Keratinocyte (primary cell): ENCODE data around the gene PRKN. TPM values are rescaled to one million over a fixed set of nuclear protein-coding genes. Genes with fewer than 3 reads are reported as not detected.

ENCODE experiments used
- DNase-seq: peaks from one replicate; pipeline ENCODE4 v3.0.0-alpha.2; 2011; ENCODE audit warnings: low read depth, missing footprints, low spot score
- FAIRE-seq: peaks from 2 replicates; lab custom pipeline; 2011; peaks lifted over from hg19 to GRCh38; lab: Jason Lieb, UNC
- H2AFZ ChIP-seq: 2 replicates; pipeline ENCODE4 v1.6.0; 2012; ENCODE audit warnings: low read length, control low read depth, inconsistent platforms; ENCODE audit not compliant: control insufficient read depth
- H3K27ac ChIP-seq: 2 replicates; pipeline ENCODE4 v1.5.1; 2011; ENCODE audit warnings: low read length; ENCODE audit not compliant: control insufficient read depth, insufficient read depth
- H3K27me3 ChIP-seq: 3 replicates; pipeline ENCODE4 v1.6.0; 2011; ENCODE audit warnings: low read length; ENCODE audit not compliant: control insufficient read depth, insufficient read depth; ENCODE audit errors: extremely low read depth
- H3K36me3 ChIP-seq, 2 experiments: 2 replicates in 1 of 2; 3 replicates in 1 of 2; pipeline ENCODE4 v1.5.1; 2011; ENCODE audit warnings: low read length in 2 of 2, mild to moderate bottlenecking in 1 of 2; ENCODE audit not compliant: control insufficient read depth in 2 of 2, insufficient read depth in 2 of 2; ENCODE audit errors: extremely low read depth in 1 of 2
- H3K4me1 ChIP-seq: 3 replicates; pipeline ENCODE4 v1.5.1; 2011; ENCODE audit warnings: low read length; ENCODE audit not compliant: control insufficient read depth, insufficient read depth; ENCODE audit errors: extremely low read depth
- H3K4me2 ChIP-seq: 3 replicates; pipeline ENCODE4 v1.6.0; 2011; ENCODE audit warnings: low read depth, low read length; ENCODE audit not compliant: control insufficient read depth, insufficient read depth; ENCODE audit errors: extremely low read depth
- H3K4me3 ChIP-seq, 3 experiments: fragments of 200-600 bp in 1 of 3; sonication (generic) in 1 of 3; 2 replicates in 2 of 3; 3 replicates in 1 of 3; pipeline ENCODE4 v1.5.1; 2011 to 2016; ENCODE audit warnings: low read length in 3 of 3, mild to moderate bottlenecking in 3 of 3, control low read depth in 2 of 3, inconsistent platforms in 1 of 3, low read depth in 1 of 3, mixed read lengths in 1 of 3, mixed run types in 1 of 3, moderate library complexity in 1 of 3; ENCODE audit not compliant: control insufficient read depth in 2 of 3, insufficient read depth in 2 of 3; ENCODE audit errors: extremely low read depth in 1 of 3
- H3K79me2 ChIP-seq: 2 replicates; pipeline ENCODE4 v1.6.0; 2012; ENCODE audit warnings: low read length; ENCODE audit not compliant: control insufficient read depth, insufficient read depth
- H3K9ac ChIP-seq: 3 replicates; pipeline ENCODE4 v1.6.0; 2011; ENCODE audit warnings: low read length; ENCODE audit not compliant: control insufficient read depth, insufficient read depth; ENCODE audit errors: extremely low read depth
- H3K9me1 ChIP-seq: 3 replicates; pipeline ENCODE4 v1.6.0; 2011; ENCODE audit warnings: low read length; ENCODE audit not compliant: control insufficient read depth, insufficient read depth; ENCODE audit errors: extremely low read depth
- H3K9me3 ChIP-seq: 2 replicates; pipeline ENCODE4 v1.5.1; 2012; ENCODE audit warnings: low read depth, low read length; ENCODE audit not compliant: control insufficient read depth
- H4K20me1 ChIP-seq: 3 replicates; pipeline ENCODE4 v1.6.0; 2011; ENCODE audit warnings: low read length; ENCODE audit not compliant: control insufficient read depth, insufficient read depth; ENCODE audit errors: extremely low read depth
- EZH2 ChIP-seq: IDR thresholded peaks from one replicate; pipeline ENCODE4 v1.6.1; 2012; ENCODE audit warnings: inconsistent platforms, mild to moderate bottlenecking, low read length, moderate library complexity
- dilution Hi-C: fragments of 300-500 bp; cut with MboI; formaldehyde crosslinking; loops from one replicate; pipeline ENCODE4 v1.7.0; 2020; ENCODE audit warnings: low sequenced_read_pairs; ENCODE audit not compliant: extremely low pct_ligation_motif_present
- polyA plus RNA-seq, 5 experiments: library from polyadenylated mRNA; depleted of rRNA in 3 of 5; stranded (reverse) in 3 of 5; stranded (forward) in 1 of 5; unstranded in 1 of 5; fragments of >200 nt; gene quantifications; 1 replicate in 1 of 5; 2 replicates in 3 of 5; 3 replicates in 1 of 5; pipeline versions ENCODE4 v1.2.1 to v1.2.3, GENCODE V29; 2011 to 2012; ENCODE audit warnings: missing spikeins in 2 of 5, low read depth in 1 of 5, low replicate concordance in 1 of 5
- TF ChIP-seq, protein P1 (sequence below), 3 experiments: IDR thresholded peaks in 1 of 3; conservative IDR thresholded peaks in 1 of 3; optimal IDR thresholded peaks in 1 of 3; 2 replicates in 2 of 3; 3 replicates in 1 of 3; pipeline versions ENCODE3 to v1.5.1; 2011; ENCODE audit warnings: low read length in 3 of 3, mild to moderate bottlenecking in 3 of 3, moderate library complexity in 2 of 3, control low read depth in 1 of 3, inconsistent platforms in 1 of 3; ENCODE audit not compliant: insufficient read depth in 2 of 3; ENCODE audit errors: extremely low read depth in 1 of 3

Gene PRKN
- polyA plus RNA-seq, 1 donor (not counting 4 experiments of a cell fraction or from before 2014, with no cell fraction given) = 0.67 TPM

DNA sequence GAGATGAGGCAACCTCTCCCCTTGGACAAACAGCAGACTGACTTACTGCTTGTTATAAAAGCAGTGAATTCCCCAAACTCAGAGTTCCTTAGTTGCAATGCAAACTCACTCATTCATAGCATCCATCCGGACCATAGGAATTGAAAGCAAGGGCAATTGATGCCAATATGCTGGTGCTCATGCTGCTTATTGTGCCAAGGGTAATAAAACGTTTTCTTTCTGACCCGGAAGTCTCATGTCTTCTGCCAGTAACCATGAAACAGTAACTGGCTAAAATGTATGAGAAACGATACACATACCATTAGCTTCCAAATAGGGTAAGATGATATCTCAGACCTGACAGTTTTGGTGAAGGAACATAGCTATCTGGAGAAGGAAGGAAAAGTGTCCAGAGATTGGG, 18.1 kb downstream of the PRKN start:
- no peaks in the 10 kb centered on the region for H4K20me1 ChIP-seq
- FAIRE-seq = no peak
- dilution Hi-C loops = no loop called here

DNA sequence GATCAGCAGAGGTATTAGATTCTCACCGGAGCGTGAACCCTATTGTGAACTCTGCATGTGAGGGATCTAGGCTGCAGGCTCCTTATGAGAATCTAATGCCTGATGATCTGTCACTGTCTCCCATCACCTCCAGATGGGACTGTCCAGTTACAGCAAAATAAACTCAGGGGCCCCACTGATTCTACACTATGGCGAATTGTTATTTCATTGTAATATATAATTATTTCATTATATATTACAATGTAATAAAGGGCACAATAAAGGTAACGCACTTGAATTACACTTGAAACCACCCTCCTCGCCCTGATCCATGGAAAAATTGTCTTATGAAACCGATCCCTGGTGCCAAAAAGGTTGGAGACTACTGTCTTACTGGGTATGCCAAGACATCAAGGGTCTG, 18.6 kb downstream of the PRKN start:
- TF ChIP-seq, protein P1, sequence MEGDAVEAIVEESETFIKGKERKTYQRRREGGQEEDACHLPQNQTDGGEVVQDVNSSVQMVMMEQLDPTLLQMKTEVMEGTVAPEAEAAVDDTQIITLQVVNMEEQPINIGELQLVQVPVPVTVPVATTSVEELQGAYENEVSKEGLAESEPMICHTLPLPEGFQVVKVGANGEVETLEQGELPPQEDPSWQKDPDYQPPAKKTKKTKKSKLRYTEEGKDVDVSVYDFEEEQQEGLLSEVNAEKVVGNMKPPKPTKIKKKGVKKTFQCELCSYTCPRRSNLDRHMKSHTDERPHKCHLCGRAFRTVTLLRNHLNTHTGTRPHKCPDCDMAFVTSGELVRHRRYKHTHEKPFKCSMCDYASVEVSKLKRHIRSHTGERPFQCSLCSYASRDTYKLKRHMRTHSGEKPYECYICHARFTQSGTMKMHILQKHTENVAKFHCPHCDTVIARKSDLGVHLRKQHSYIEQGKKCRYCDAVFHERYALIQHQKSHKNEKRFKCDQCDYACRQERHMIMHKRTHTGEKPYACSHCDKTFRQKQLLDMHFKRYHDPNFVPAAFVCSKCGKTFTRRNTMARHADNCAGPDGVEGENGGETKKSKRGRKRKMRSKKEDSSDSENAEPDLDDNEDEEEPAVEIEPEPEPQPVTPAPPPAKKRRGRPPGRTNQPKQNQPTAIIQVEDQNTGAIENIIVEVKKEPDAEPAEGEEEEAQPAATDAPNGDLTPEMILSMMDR (optimal IDR thresholded peaks at IDR 0.05 in 1 of 3, IDR thresholded peaks at IDR 0.05 in 1 of 3, conservative IDR thresholded peaks at IDR 0.05 in 1 of 3; ENCODE audit: extremely low read depth in 1 of 3, insufficient read depth in 2 of 3, low read length in 3 of 3) = no peak
- no peak for TF ChIP-seq EZH2
- H3K27me3 ChIP-seq = no peaks in the 10 kb centered on the region
- no peaks in the 10 kb centered on the region for H3K4me1 ChIP-seq
- no peaks in the 10 kb centered on the region for H4K20me1 ChIP-seq
- no peak overlapping the region for H3K27ac ChIP-seq
- dilution Hi-C loops = no loop called here
- no peaks in the 10 kb centered on the region for H3K36me3 ChIP-seq
- H3K9me3 ChIP-seq = no peaks in the 10 kb centered on the region
- no peak overlapping the region for H3K4me3 ChIP-seq
- DNase-seq (no peak), FAIRE-seq (no peak)
- H3K79me2 ChIP-seq = no peaks in the 10 kb centered on the region
- H3K9ac ChIP-seq = no peak overlapping the region
- no peak overlapping the region for H2AFZ ChIP-seq
- H3K4me2 ChIP-seq = no peak overlapping the region
- no peaks in the 10 kb centered on the region for H3K9me1 ChIP-seq

More for the DNA sequence above, 18.1 kb downstream of the PRKN start:
- Histone ChIP-seq H3K9me3 (no peaks in the 10 kb centered on the region), H3K27me3 (no peaks in the 10 kb centered on the region), H3K4me1 (no peaks in the 10 kb centered on the region), H2AFZ (no peak overlapping the region), H3K4me3 (no peak overlapping the region), H3K79me2 (no peaks in the 10 kb centered on the region), H3K27ac (no peak overlapping the region), H3K9ac (no peak overlapping the region), H3K36me3 (no peaks in the 10 kb centered on the region), H3K9me1 (no peaks in the 10 kb centered on the region), H3K4me2 (no peak overlapping the region)
- TF ChIP-seq, protein P1 (optimal IDR thresholded peaks at IDR 0.05 in 1 of 3, IDR thresholded peaks at IDR 0.05 in 1 of 3, conservative IDR thresholded peaks at IDR 0.05 in 1 of 3; ENCODE audit: extremely low read depth in 1 of 3, insufficient read depth in 2 of 3, low read length in 3 of 3) = no peak
- no peak for TF ChIP-seq EZH2
- no peak for DNase-seq
